Colonic mucosa (tissue), 4 donors: ENCODE measurements around the gene LRGUK. TPM values are rescaled to one million over a fixed set of nuclear protein-coding genes. Genes with fewer than 3 reads are reported as not detected.
A peak's percentile ranks its signal among the peaks of the same experiment; 100 is the strongest.

Experiments
- DNase-seq: peaks from one replicate; pipeline ENCODE4 v3.0.0-alpha.2; 2020
- H3K27ac ChIP-seq: fragments of 200-600 bp; one replicate; pipeline ENCODE4 v1.8.0; 2021
- H3K27me3 ChIP-seq: fragments of 200-600 bp; one replicate; pipeline ENCODE4 v1.8.0; 2021
- H3K36me3 ChIP-seq: fragments of 200-600 bp; one replicate; pipeline ENCODE4 v1.8.0; 2021
- H3K4me1 ChIP-seq: fragments of 200-600 bp; one replicate; pipeline ENCODE4 v1.8.0; 2021; ENCODE audit warnings: mild to moderate bottlenecking
- H3K4me3 ChIP-seq: fragments of 200-600 bp; one replicate; pipeline ENCODE4 v1.8.0; 2021
- H3K9ac ChIP-seq, 2 donors: one replicate each; pipeline ENCODE4 v1.7.0; 2013; ENCODE audit warnings: control low read depth in 2 of 2, low read depth in 2 of 2, low read length in 2 of 2
- H3K9me3 ChIP-seq: fragments of 200-600 bp; one replicate; pipeline ENCODE4 v1.8.0; 2021
- CTCF ChIP-seq: fragments of 200-600 bp; IDR thresholded peaks from one replicate; pipeline ENCODE4 v1.8.0; 2022; ENCODE audit warnings: antibody characterized with exemption, mild to moderate bottlenecking
- intact Hi-C: fragments of 100-400 bp; cut with DNase I; formaldehyde crosslinking; loops from one replicate; pipeline ENCODE4 v1.14.1; 2022
- total RNA-seq, 2 donors: library from RNA; stranded (reverse); fragmentation: NEBNext Ultra II Directional in 1 of 2; extraction: Animal tissue kit (Norgen Biotek cat#: 25700) in 1 of 2; gene quantifications; one replicate each; pipeline ENCODE4 v1.2.1, GENCODE V29; 2021
- donor health status: healthy.
- donor health status: DM: no; HTN: no; CAD: no.
- donor health status: DM: no; HTN: no; CAD: no.

Gene LRGUK
- total RNA-seq, 2 donors from 2014 or later, result 0.37 to 0.69 TPM

GRCh38 chr7:134302120-134302519 lies 175.0 kb downstream of the LRGUK start:
- Histone ChIP-seq H3K4me3 (no peak overlapping the region), H3K4me1 (no peaks in the 10 kb centered on the region), H3K9me3 (no peaks in the 10 kb centered on the region), H3K9ac (no peak overlapping the region), H3K27ac (no peak overlapping the region), H3K36me3 (no peaks in the 10 kb centered on the region), H3K27me3 (no peaks in the 10 kb centered on the region)
- no peak for DNase-seq
- TF ChIP-seq CTCF, result no peak
- intact Hi-C loops, result no loop called here

GRCh38 chr7:134307320-134307719 lies 180.2 kb downstream of the LRGUK start:
- H3K36me3 ChIP-seq, result no peaks in the 10 kb centered on the region
- intact Hi-C loops, result no loop called here

DNA sequence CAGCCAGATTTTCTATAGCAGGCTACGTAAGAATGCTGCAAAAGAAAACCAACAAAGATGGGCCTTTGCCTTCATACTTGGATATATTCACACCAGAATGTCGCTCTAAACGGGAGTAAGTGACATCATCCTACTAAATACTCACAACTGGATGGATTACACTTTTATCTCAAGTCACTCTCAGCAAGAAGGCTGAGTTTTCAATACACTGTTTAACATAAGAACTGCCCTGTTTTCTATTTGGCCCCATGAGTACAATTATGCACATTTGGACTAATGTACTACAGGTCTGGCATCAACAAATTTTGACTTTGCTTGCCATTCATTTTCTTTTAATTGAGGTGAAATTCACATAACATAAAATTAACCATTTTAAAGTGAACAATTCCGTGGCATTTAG lies 181.4 kb downstream of the LRGUK start:
- H3K27me3 ChIP-seq, result no peaks in the 10 kb centered on the region
- no peak for DNase-seq
- H3K9ac ChIP-seq, result no peak overlapping the region
- TF ChIP-seq CTCF, result no peak
- no peaks in the 10 kb centered on the region for H3K9me3 ChIP-seq
- no peak overlapping the region for H3K4me3 ChIP-seq
- H3K4me1 ChIP-seq, result no peaks in the 10 kb centered on the region
- no peaks in the 10 kb centered on the region for H3K36me3 ChIP-seq
- H3K27ac ChIP-seq, result no peak overlapping the region
- intact Hi-C loops, result no loop called here

More at GRCh38 chr7:134307320-134307719, 180.2 kb downstream of the LRGUK start:
- TF ChIP-seq CTCF, result no peak
- DNase-seq, result no peak
- H3K9me3 ChIP-seq, result no peaks in the 10 kb centered on the region
- no peaks in the 10 kb centered on the region for H3K4me1 ChIP-seq
- H3K9ac ChIP-seq, result no peak overlapping the region
- no peaks in the 10 kb centered on the region for H3K27me3 ChIP-seq
- H3K4me3 ChIP-seq, result no peak overlapping the region
- no peak overlapping the region for H3K27ac ChIP-seq

GRCh38 chr7:134311807-134312206 lies 184.7 kb downstream of the LRGUK start:
- H3K9me3 ChIP-seq, result no peaks in the 10 kb centered on the region
- no peaks in the 10 kb centered on the region for H3K36me3 ChIP-seq
- no peak overlapping the region for H3K27ac ChIP-seq
- intact Hi-C loops, result no loop called here
- no peak for DNase-seq
- no peak overlapping the region for H3K9ac ChIP-seq
- no peaks in the 10 kb centered on the region for H3K27me3 ChIP-seq
- no peaks in the 10 kb centered on the region for H3K4me1 ChIP-seq
- H3K4me3 ChIP-seq, result no peak overlapping the region
- TF ChIP-seq CTCF, result no peak

DNA sequence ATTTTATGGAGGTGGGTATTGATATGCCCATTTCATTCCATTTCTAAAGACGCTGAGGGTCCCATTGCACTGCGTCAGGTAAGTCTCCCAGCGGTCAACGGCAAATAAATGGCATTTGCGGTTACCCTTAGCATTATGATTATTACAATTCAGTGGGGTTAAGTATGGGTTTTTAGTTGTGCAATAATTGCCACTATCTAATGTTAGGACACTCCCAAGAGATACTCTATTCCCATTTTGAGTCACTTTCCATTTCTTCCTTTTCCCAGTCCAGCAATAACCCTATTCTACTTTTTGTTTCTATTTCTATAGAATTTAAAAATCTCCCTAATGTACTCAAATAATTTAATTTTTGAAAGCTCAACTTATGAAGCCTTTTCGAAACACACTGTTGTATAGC lies 185.6 kb downstream of the LRGUK start:
- no peak overlapping the region for H3K27ac ChIP-seq
- H3K36me3 ChIP-seq, result no peaks in the 10 kb centered on the region
- no peaks in the 10 kb centered on the region for H3K27me3 ChIP-seq
- H3K9ac ChIP-seq, result no peak overlapping the region
- H3K4me1 ChIP-seq, result no peaks in the 10 kb centered on the region
- no peak for DNase-seq
- intact Hi-C loops, result no loop called here
- TF ChIP-seq CTCF, result no peak
- no peaks in the 10 kb centered on the region for H3K9me3 ChIP-seq
- no peak overlapping the region for H3K4me3 ChIP-seq

GRCh38 chr7:134313543-134313942 lies 186.4 kb downstream of the LRGUK start:
- Histone ChIP-seq H3K9ac (no peak overlapping the region), H3K4me3 (no peak overlapping the region), H3K9me3 (no peaks in the 10 kb centered on the region), H3K36me3 (no peaks in the 10 kb centered on the region), H3K27ac (no peak overlapping the region), H3K27me3 (no peaks in the 10 kb centered on the region), H3K4me1 (no peaks in the 10 kb centered on the region)
- DNase-seq, result peak; percentile 31
- intact Hi-C loops, result no loop called here
- TF ChIP-seq CTCF, result no peak
